ENCODE measurements around the gene TSPEAR.
"Not testable (repeated sequence)": the region's sequence is repeated elsewhere in the genome, so short reads cannot be mapped to it uniquely, and the experiment has no call there.

The TSPEAR gene

GRCh38 chr21:44625756-44626155, 85.6 kb downstream of the TSPEAR start:
- no peak for DNase-seq

DNA sequence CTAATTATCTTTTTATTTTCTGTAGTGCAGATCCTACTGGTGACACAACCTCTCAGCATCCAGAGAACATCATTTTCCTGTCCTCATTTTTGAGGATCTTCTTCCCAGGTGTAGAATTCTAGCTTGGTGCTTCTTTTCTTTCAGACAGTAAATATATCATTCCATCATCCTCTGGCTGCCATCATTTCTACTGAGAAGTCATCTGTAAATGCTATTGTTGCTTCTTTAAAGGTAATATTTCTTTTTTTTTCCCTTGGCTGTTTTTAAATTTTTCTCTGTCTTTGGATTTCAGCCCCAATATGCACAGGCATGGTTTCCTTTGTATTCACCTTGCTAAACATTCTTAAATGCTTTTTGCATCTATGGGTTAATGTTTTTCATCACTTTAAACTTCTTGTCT, 87.8 kb downstream of the TSPEAR start:
- DNase-seq = no peak

GRCh38 chr21:44619886-44620285, 91.5 kb downstream of the TSPEAR start:
- DNase-seq = no peak

DNA sequence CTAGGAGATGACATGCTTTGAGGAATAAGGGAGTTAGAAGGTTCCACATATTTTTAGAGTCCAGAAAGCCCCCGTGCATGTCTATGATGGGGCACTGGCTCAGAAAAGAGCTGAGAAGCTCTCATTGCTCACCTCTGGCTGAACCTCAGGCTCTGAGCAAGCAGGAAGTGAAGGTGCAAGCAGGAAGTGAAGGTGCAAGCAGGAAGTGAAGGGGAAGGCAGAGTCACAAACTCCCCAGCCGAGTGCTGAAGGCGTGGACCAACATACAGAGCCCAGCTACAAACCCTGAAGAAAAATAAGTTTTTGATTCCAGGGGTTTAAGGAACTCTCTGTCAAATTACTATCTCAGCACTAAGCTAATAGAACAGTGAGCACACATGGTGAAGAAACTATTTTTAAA, 92.5 kb downstream of the TSPEAR start:
- peak; percentile 51 for DNase-seq

DNA sequence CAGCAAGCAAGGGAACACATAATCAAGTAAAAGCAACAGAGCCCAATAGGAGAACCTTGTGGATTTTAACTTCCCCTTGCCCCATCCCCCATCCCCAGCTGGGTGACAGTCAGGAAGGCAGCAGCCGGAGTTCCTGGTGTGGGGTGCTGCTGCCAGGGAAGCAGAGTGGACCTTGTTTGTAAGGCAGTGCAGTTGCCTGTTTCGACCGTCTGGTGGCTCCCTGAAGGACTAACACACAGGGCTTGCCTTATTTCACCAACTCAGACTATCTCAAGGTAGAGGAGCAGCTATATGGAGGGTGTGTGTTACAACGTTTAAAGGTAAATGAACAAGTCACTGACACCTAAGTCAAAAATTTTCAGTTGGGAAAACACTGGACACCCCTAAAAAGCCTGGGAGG, 92.9 kb downstream of the TSPEAR start:
- no peak for DNase-seq

DNA sequence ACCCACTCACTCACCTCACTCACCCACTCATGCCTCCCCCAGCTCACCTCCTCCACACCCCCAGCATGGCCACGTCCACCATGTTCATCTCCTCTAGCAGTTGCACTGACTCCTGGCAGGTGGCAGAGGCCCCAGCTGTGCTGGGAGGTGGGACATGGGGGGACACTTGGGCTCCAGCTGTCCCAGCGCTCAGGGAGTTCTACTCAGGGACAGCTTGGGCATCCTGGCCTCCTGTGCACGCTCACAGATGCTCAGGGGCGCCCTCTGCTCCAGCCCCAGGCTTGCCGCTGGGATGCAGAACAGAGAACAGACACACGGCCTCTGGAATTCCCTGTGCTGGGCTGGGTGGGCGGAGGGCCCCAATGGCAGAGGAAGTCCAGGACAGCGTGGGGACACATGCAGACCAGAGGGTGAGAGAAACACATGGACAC, 94.3 kb downstream of the TSPEAR start:
- DNase-seq = no peak

DNA sequence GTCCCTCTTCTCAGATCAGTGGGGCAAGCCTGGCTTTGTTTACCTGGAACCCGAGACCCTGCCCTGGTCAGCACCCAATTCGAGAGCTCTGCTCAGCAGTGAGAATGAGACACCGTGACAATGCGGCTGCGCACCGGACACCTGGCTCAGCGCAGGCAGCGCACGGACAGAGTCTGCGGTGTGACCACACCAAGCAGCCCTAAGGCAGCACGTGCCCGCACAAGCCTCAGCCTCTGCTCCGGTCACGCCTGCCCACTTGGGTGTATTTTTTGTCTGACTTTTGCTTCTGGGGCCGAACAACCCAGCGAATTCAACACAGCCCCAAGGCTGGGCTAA, 94.8 kb downstream of the TSPEAR start:
- DNase-seq = no peak

GRCh38 chr21:44615911-44616590, 95.3 kb downstream of the TSPEAR start:
- DNase-seq = no peak

- no peak for DNase-seq
Measured at GRCh38 chr21:44615466-44615865, 95.9 kb downstream of the TSPEAR start.

GRCh38 chr21:44614961-44615391, 96.4 kb downstream of the TSPEAR start:
- no peak for DNase-seq

DNA sequence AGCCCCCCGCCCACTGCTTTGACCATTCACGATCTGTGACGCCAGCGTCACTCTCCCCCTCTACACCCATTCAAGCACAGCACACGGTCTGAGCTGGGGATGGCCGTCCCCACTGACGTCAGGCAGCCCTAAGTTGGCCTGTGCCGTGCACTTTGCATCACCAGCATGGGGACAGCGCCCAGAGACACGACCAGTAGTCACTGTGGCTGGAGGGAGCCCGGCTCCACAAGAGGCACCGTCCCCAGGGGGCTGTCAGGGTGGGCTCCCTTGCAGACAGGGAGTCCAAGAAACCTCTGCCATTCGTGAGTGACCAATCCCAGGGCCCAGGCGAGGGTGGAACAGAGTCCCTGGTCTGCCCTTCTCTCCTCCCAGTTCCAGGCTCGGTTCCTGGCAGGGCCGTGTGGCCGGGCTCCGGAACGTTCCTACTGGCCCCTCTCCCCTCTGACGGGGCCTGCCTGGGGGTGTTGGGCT, 97.2 kb downstream of the TSPEAR start:
- DNase-seq = no peak

GRCh38 chr21:44613386-44614155, 97.8 kb downstream of the TSPEAR start:
- DNase-seq = no peak

DNA sequence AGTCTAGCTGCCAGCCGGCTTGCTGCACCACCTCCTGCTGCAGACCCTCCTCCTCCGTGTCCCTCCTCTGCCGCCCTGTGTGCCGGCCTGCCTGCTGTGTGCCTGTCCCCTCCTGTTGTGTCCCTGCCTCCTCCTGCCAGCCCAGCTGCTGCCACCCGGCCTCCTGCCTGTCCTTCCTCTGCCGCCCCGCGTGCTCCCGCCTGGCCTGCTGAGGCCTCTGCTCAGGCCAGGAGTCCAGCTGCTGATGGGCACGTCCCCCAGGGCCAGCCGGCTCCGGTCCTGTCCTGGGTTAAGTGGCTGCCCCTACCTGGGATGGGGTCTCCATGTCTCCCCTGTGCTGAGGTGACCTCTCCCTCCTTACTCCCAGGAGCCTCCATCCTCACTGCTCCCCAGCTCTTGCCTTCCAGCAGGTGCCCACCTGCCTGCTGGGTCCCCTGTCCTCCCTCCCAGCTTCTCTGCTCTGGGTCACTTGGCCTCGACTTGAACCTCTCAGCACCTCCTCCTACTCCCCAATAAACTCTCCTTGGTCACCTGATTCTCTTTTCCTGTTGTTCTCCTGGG, 98.6 kb downstream of the TSPEAR start:
- no peak for DNase-seq

DNA sequence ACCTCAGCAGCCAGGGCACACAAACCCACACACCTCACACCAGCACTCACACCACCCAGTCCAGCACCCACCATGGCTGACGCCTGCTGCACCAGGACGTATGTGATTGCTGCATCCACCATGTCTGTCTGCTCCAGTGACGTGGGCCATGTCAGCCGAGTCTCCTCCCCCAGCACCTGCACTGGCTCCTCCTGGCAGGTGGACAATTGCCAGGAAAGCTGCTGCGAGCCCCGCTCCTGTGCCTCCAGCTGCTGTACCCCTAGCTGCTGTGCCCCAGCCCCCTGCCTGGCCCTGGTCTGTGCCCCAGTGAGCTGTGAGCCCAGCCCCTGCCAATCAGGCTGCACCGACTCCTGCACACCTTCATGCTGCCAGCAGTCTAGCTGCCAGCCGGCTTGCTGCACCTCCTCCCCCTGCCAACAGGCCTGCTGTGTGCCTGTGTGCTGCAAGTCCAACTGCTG, 99.3 kb downstream of the TSPEAR start, which contains the start of gene KRTAP10-8:
Gene KRTAP10-8, plus strand, starts transcription at position 51 of the 458 bp plus-strand sequence. Its CDS starts 22 bp downstream, at position 73.
- DNase-seq = no peak

DNA sequence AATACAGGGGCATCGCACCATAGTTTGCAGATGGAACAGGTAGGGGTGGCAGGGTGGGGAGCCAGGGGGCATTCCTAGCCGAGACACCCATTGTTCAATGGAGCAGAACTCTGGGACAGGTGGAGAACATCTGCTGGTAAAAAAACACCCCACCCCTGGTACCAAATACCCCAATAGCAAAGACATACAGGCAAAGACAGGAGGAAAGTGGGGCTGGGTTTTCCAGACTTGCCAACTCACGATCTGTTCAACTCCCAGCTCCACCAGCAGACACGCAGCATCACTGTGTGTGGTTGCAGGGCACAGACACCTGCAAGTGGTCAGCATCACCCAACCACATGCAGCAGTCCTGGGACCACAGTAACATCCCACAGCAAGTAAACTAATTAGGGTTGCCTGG, 99.8 kb downstream of the TSPEAR start:
- DNase-seq = no peak

- DNase-seq = not testable (repeated sequence)
Measured at GRCh38 chr21:44610157-44610843, 101.1 kb downstream of the TSPEAR start.

DNA sequence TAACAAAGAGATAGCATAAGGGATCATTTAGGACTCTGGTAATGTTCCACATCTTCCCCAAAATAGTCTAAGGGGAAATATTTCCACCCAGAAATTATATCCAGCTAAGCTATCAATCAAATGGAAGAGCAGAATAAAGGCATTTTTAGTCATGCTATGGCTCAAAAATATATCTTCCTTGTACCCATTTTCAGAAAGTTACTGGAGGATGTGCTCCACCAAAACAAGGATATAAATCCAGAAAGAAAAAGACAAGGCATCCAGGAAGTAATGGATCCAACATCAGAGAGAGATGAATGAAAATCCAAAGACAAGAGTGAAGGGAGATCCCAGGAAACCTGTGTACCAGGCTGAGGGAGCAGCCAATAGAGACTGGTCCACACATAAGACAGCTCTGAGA, 102.2 kb downstream of the TSPEAR start:
- DNase-seq = no peak

DNA sequence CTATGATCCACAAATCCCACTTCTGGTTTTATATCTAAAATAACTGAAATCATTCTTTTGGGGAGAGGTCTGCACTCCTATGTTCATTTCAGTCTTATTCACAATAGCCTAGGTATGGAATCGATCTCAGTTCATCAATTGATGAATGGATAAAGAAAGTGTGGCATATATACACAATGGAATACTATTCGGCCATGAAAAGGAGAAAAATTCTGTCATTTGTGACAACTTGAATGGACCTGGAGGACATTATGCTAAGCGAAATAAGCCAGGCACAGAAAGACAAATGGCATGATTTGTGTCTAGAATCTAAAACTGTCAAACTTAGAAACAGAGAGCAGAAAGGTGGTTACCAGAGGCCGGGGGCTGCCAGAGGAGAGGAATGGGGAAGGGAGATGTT, 104.9 kb downstream of the TSPEAR start:
- DNase-seq = no peak

- DNase-seq = no peak
Measured at GRCh38 chr21:44603911-44604310, 107.5 kb downstream of the TSPEAR start.

- no peak for DNase-seq
Measured at GRCh38 chr21:44603109-44603875, 108.1 kb downstream of the TSPEAR start.

DNA sequence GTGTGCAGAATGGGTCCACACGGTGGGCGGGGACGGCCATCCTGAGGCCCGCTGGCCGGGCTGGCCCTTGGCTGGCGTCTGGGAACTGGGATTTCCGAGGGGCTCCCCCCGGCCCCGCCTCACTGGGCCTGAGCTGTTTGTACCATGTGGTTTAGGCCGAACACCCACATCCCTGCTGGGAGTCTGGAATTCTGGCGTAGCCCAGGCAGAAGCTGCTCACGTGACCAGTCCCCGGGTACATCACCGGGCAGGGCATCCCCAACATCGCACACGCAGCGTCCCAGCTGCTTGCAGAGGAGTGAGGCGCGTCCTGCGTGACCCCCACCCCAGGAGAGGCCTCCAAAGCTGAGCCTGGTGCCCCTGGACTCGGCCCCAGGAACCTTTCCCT, 108.9 kb downstream of the TSPEAR start:
- no peak for DNase-seq
